GM12878 (cell line): ENCODE results near the gene PHRF1. TPM values are rescaled to one million over a fixed set of nuclear protein-coding genes. Genes with fewer than 3 reads are reported as not detected.
"Not testable (repeated sequence)": the region's sequence is repeated elsewhere in the genome, so short reads cannot be mapped to it uniquely, and the experiment has no call there.

Experiments
- ATAC-seq: fragments of 200-7000 bp; cut with Tn5 transposase; 3 replicates; pipeline ENCODE4 v1.9.1; 2020; ENCODE audit warnings: mild to moderate bottlenecking, moderate library complexity
- BruUV-seq: library from RNA; stranded (reverse); fragments of 400-500 nt; replicated peaks from 2 replicates; lab custom pipeline; 2021; lab: Mats Ljungman, UMichigan
- CTCF ChIA-PET: fragments of 300-600 bp; sonication (Branson Sonifier 250); formaldehyde crosslinking; extraction: SDS; loops from one replicate; lab custom pipeline; 2021; ENCODE audit warnings: inconsistent platforms; lab: Yijun Ruan, JAX
- POLR2A ChIA-PET: fragments of 350-600 bp; formaldehyde crosslinking; extraction: SDS; loops from one replicate; lab custom pipeline; 2021; ENCODE audit warnings: inconsistent platforms; lab: Charles Lee
- RAD21 ChIA-PET: fragments of 300-600 bp; sonication (Branson Sonifier 250); formaldehyde crosslinking; loops from one replicate; lab custom pipeline; 2023; ENCODE audit warnings: antibody characterized with exemption; ENCODE audit not compliant: unreplicated experiment; lab: Charles Lee
- SMC1A ChIA-PET: fragments of 300-600 bp; sonication (Branson Sonifier 250); formaldehyde crosslinking; loops from one replicate; lab custom pipeline; 2023; ENCODE audit not compliant: unreplicated experiment, uncharacterized antibody; lab: Charles Lee
- DNase-seq: peaks from one replicate; pipeline ENCODE4 v3.0.0-alpha.2; 2011; ENCODE audit warnings: low read depth, low spot score
- FAIRE-seq: peaks from 3 replicates; lab custom pipeline; 2011; peaks lifted over from hg19 to GRCh38; lab: Jason Lieb, UNC
- H2AFZ ChIP-seq: 2 replicates; pipeline ENCODE4 v1.6.0; 2011; ENCODE audit warnings: low read depth, low read length, control low read depth; ENCODE audit not compliant: control insufficient read depth
- H3K27ac ChIP-seq: 2 replicates; pipeline ENCODE4 v1.5.1; 2011; ENCODE audit warnings: control low read depth; ENCODE audit not compliant: control insufficient read depth, insufficient read depth
- H3K27me3 ChIP-seq, 2 experiments: replicated peaks in 1 of 2; 2 replicates each; pipeline versions ENCODE4 v1.6.0 to v1.6.1; 2011; ENCODE audit warnings: low read length in 1 of 2; ENCODE audit not compliant: control insufficient read depth in 2 of 2, insufficient read depth in 2 of 2
- H3K36me3 ChIP-seq, 2 experiments: 2 replicates each; pipeline ENCODE4 v1.5.1; 2011; ENCODE audit warnings: low read length in 1 of 2; ENCODE audit not compliant: control insufficient read depth in 2 of 2, insufficient read depth in 2 of 2
- H3K4me1 ChIP-seq: 2 replicates; pipeline ENCODE4 v1.6.1; 2011; ENCODE audit warnings: mild to moderate bottlenecking, low read length, moderate library complexity, mixed read lengths; ENCODE audit not compliant: control insufficient read depth, insufficient read depth
- H3K4me2 ChIP-seq: 2 replicates; pipeline ENCODE4 v1.6.0; 2011; ENCODE audit warnings: control low read depth; ENCODE audit not compliant: control insufficient read depth, insufficient read depth
- H3K4me3 ChIP-seq: fragments of 200-600 bp; sonication (generic); 2 replicates; pipeline ENCODE4 v1.5.1; 2016
- H3K79me2 ChIP-seq: 2 replicates; pipeline ENCODE4 v1.6.0; 2011; ENCODE audit warnings: low read length; ENCODE audit not compliant: control insufficient read depth, insufficient read depth
- H3K9ac ChIP-seq: 2 replicates; pipeline ENCODE4 v1.8.0; 2011; ENCODE audit warnings: low read length, control low read depth, mixed read lengths; ENCODE audit not compliant: control insufficient read depth, insufficient read depth
- H3K9me3 ChIP-seq: replicated peaks from 3 replicates; pipeline ENCODE4 v1.5.1; 2011; ENCODE audit warnings: mild to moderate bottlenecking, low read length; ENCODE audit not compliant: control insufficient read depth, insufficient read depth
- H4K20me1 ChIP-seq: 2 replicates; pipeline ENCODE4 v1.6.0; 2011; ENCODE audit not compliant: control insufficient read depth, insufficient read depth
- CREB1 ChIP-seq: IDR thresholded peaks from 2 replicates; pipeline ENCODE4 v1.6.1; 2012; ENCODE audit warnings: low read depth, mild to moderate bottlenecking, inconsistent platforms
- HDAC6 ChIP-seq: fragments of 200-600 bp; sonication (generic); IDR thresholded peaks from one replicate; pipeline ENCODE4 v1.8.0; 2017; ENCODE audit warnings: antibody characterized with exemption; ENCODE audit not compliant: unreplicated experiment
- MEF2B ChIP-seq: fragments of 450-650 bp; IDR thresholded peaks from 2 replicates; pipeline ENCODE4 v1.6.1; 2018; ENCODE audit warnings: mild to moderate bottlenecking, moderate library complexity; ENCODE audit not compliant: partially characterized antibody, poor library complexity, severe bottlenecking
- NFYA ChIP-seq: IDR thresholded peaks from 2 replicates; pipeline ENCODE4 v1.6.1; 2011; ENCODE audit warnings: low read depth, mild to moderate bottlenecking, low read length, improper control_type of control experiment, borderline replicate concordance
- RAD51 ChIP-seq: fragments of 450-650 bp; IDR thresholded peaks from 2 replicates; pipeline ENCODE4 v1.6.1; 2016; ENCODE audit warnings: moderate library complexity, mild to moderate bottlenecking, inconsistent platforms
- SIX5 ChIP-seq: IDR thresholded peaks from 2 replicates; pipeline ENCODE4 v1.6.1; 2011; ENCODE audit warnings: mild to moderate bottlenecking, low read depth, low read length, moderate library complexity; ENCODE audit not compliant: severe bottlenecking
- SP1 ChIP-seq: IDR thresholded peaks from one replicate; pipeline ENCODE4 v1.6.1; 2011; ENCODE audit warnings: low read depth, low read length
- TARDBP ChIP-seq: IDR thresholded peaks from 2 replicates; pipeline ENCODE4 v1.6.1; 2016; ENCODE audit warnings: borderline replicate concordance
- YY1 ChIP-seq: IDR thresholded peaks from 2 replicates; pipeline ENCODE4 v1.6.1; 2011; ENCODE audit warnings: low read depth, mild to moderate bottlenecking, low read length
- ZBED1 ChIP-seq: IDR thresholded peaks from 2 replicates; pipeline ENCODE4 v1.6.1; 2016; ENCODE audit warnings: borderline replicate concordance
- ZZZ3 ChIP-seq: IDR thresholded peaks from 2 replicates; pipeline ENCODE4 v1.6.1; 2011; ENCODE audit warnings: low read depth; ENCODE audit not compliant: control insufficient read depth, insufficient read length
- WGBS: methylation state at CpG from one replicate; pipeline ENCODE4 v1.1.6; 2016; ENCODE audit warnings: low lambda C conversion rate; ENCODE audit not compliant: insufficient replicate concordance, insufficient coverage; ENCODE audit errors: missing lambda C conversion rate; 5-methylcytosine and 5-hydroxymethylcytosine counted together
- in situ Hi-C: fragments of 300-500 bp; cut with MboI; formaldehyde crosslinking; loops from 9 replicates; pipeline ENCODE4 v1.14.3; 2018; ENCODE audit warnings: mixed read lengths
- intact Hi-C: fragments of 100-400 bp; cut with micrococcal nuclease; formaldehyde crosslinking; loops from one replicate; pipeline ENCODE4 v1.14.2; 2022; ENCODE audit not compliant: unreplicated experiment
- polyA plus RNA-seq, 11 experiments: library from polyadenylated mRNA; depleted of rRNA in 4 of 11; unstranded in 6 of 11; stranded (reverse) in 5 of 11; fragments of >200 nt; fragmentation: Nextera tagmentation in 4 of 11; fragmentation: Illumina TruSeq in 1 of 11; extraction: Ambion mirVana in 4 of 11; extraction: Trizol in 1 of 11; gene quantifications; 1 replicate in 1 of 11; 2 replicates in 10 of 11; pipeline versions ENCODE4 v1.2.1 to v1.2.3, GENCODE V29; 2011 to 2016; ENCODE audit warnings: inconsistent platforms in 2 of 11, missing spikeins in 2 of 11, low read depth in 1 of 11
- total RNA-seq, 4 experiments: library from RNA; depleted of rRNA in 3 of 4; stranded (reverse); fragments of >200 nt in 3 of 4; fragmentation: Illumina TruSeq in 1 of 4; extraction: Trizol in 1 of 4; gene quantifications; 2 replicates each; pipeline versions ENCODE4 v1.2.1 to v1.2.3, GENCODE V29; 2013 to 2021
- TF ChIP-seq, protein P1 (sequence below): IDR thresholded peaks from 2 replicates; pipeline ENCODE4 v1.6.1; 2012; ENCODE audit warnings: low read depth, low read length, improper control_type of control experiment
- TF ChIP-seq, protein P2 (sequence below): fragments of 150-350 bp; IDR thresholded peaks from 2 replicates; pipeline ENCODE4 v1.6.1; 2014; ENCODE audit warnings: mild to moderate bottlenecking, low read depth, low read length

Gene PHRF1
- total and polyA plus RNA-seq, 10 of the 15 experiments (the other 5 are each of a cell fraction or from before 2014, with no cell fraction given): 0.13 to 43.5 (median 15.1) TPM

DNA sequence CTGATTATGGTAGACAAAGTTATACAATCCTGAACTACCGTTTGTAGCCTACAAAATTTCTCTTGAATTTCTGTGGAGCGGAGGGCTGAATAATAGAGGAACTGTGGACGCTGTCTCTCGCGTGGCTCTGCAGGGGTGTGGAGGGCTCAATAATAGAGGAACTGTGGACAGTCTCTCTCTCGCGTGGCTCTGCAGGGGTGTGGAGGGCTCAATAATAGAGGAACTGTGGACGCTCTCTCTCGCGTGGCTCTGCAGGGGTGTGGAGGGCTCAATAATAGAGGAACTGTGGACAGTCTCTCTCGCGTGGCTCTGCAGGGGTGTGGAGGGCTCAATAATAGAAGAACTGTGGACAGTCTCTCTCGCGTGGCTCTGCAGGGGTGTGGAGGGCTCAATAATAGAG is 76.9 kb downstream of the PHRF1 start:
- ATAC-seq, in situ Hi-C loops, H3K27ac ChIP-seq, POLR2A ChIA-PET, DNase-seq, H3K4me1 ChIP-seq, H3K4me3 ChIP-seq, BruUV-seq, H3K9me3 ChIP-seq, H3K36me3 ChIP-seq, H4K20me1 ChIP-seq, RAD21 ChIA-PET, H2AFZ ChIP-seq, SMC1A ChIA-PET, H3K9ac ChIP-seq, H3K4me2 ChIP-seq, H3K27me3 ChIP-seq, intact Hi-C loops, FAIRE-seq, H3K79me2 ChIP-seq, CTCF ChIA-PET: not testable (repeated sequence)
- WGBS: 99% methylated on average over 14 of the region's 14 CpGs

DNA sequence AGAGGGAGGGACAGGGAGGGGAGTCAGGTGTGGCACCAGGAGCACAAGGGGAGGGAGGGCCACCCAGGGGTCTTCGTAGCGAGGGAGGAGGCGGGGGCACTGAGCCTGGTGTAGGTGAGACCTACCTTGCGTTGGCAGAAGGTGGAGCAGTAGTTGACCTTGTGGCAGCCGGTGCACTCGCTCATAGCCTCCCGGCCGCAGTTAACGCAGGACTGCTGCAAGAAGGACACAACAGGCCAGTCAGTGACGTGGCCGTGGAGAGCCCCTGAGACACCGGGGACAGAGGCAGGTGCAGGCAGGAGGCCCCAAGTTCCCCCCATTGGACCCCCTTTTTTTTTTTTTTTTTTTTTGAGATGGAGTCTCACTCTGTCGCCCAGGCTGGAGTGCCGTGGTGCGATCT is 77.6 kb downstream of the PHRF1 start:
- H3K9me3 ChIP-seq: no peaks in the 10 kb centered on the region
- in situ Hi-C loops: no loop called here
- SMC1A ChIA-PET: no interaction called here
- no peaks in the 10 kb centered on the region for H3K4me1 ChIP-seq
- no TSS peak for BruUV-seq
- no peak for FAIRE-seq
- no peaks in the 10 kb centered on the region for H3K27me3 ChIP-seq
- 94% methylated on average over 12 of the region's 15 CpGs for WGBS
- no peak overlapping the region for H3K4me3 ChIP-seq
- H3K4me2 ChIP-seq: no peak overlapping the region
- no peak for ATAC-seq
- no peak overlapping the region for H3K9ac ChIP-seq
- no peak for TF ChIP-seq MEF2B
- no peak for TF ChIP-seq CREB1
- no peak for TF ChIP-seq ZZZ3
- no peak for TF ChIP-seq NFYA
- TF ChIP-seq RAD51: no peak
- TF ChIP-seq SP1: no peak
- TF ChIP-seq, protein P1, sequence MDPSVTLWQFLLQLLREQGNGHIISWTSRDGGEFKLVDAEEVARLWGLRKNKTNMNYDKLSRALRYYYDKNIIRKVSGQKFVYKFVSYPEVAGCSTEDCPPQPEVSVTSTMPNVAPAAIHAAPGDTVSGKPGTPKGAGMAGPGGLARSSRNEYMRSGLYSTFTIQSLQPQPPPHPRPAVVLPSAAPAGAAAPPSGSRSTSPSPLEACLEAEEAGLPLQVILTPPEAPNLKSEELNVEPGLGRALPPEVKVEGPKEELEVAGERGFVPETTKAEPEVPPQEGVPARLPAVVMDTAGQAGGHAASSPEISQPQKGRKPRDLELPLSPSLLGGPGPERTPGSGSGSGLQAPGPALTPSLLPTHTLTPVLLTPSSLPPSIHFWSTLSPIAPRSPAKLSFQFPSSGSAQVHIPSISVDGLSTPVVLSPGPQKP: no peak
- TF ChIP-seq HDAC6: no peak
- no peak for TF ChIP-seq TARDBP
- no peak for TF ChIP-seq SIX5
- TF ChIP-seq, protein P2, sequence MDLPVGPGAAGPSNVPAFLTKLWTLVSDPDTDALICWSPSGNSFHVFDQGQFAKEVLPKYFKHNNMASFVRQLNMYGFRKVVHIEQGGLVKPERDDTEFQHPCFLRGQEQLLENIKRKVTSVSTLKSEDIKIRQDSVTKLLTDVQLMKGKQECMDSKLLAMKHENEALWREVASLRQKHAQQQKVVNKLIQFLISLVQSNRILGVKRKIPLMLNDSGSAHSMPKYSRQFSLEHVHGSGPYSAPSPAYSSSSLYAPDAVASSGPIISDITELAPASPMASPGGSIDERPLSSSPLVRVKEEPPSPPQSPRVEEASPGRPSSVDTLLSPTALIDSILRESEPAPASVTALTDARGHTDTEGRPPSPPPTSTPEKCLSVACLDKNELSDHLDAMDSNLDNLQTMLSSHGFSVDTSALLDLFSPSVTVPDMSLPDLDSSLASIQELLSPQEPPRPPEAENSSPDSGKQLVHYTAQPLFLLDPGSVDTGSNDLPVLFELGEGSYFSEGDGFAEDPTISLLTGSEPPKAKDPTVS: no peak
- TF ChIP-seq ZBED1: no peak
- no peak for TF ChIP-seq YY1
- peaks cover 5 to 9% of the 10 kb centered on the region in 2 experiments; a peak in 3 of 4 replicates for H3K36me3 ChIP-seq
- no peak for DNase-seq
- no peaks in the 10 kb centered on the region for H4K20me1 ChIP-seq
- POLR2A ChIA-PET: no interaction called here
- CTCF ChIA-PET: interaction anchor here (1.5 kb wide), 1 partner anchor 73 kb away, joined by 3 read pairs; no protein-coding TSS in a partner anchor
- no peak overlapping the region for H3K27ac ChIP-seq
- H3K79me2 ChIP-seq: no peaks in the 10 kb centered on the region
- RAD21 ChIA-PET: no interaction called here
- intact Hi-C loops: no loop called here
- H2AFZ ChIP-seq: no peak overlapping the region
